ENCODE results near the gene FMN1. TPM values are rescaled to one million over a fixed set of nuclear protein-coding genes. Genes with fewer than 3 reads are reported as not detected.

The FMN1 gene
- total and polyA plus RNA-seq, 7 donors: 0.21 to 20.0 (median 2.5) TPM

- Histone ChIP-seq H3K27ac (no peak overlapping the region), H3K4me3 (no peak overlapping the region), H3K27me3 (ENCODE audit: insufficient read depth in 3 of 3, low read length in 2 of 3) (no peaks in the 10 kb centered on the region), H3K4me1 (no peaks in the 10 kb centered on the region), H3K36me3 (ENCODE audit: insufficient read depth in 1 of 2, low read depth in 1 of 2) (no peaks in the 10 kb centered on the region), H3K9me3 (no peaks in the 10 kb centered on the region)
- DNase-seq (no peak), ATAC-seq (no peak)
- TF ChIP-seq CTCF (IDR thresholded peaks at IDR 0.05): no peak
- intact Hi-C loops (cut with DNase I): loop anchor here in 1 of 2 donors (10.0 kb wide), 1 partner anchor 83 kb away; no protein-coding TSS in a partner anchor
- 83 to 87% (median 86%) methylated on average over 1 of the region's 1 CpG for WGBS, 3 donors
Observed at GRCh38 chr15:32881528-32881927, 313.0 kb downstream of the FMN1 start.

GRCh38 chr15:32880642-32881041 lies 313.9 kb downstream of the FMN1 start:
- no peak for ATAC-seq
- no peaks in the 10 kb centered on the region for H3K36me3 ChIP-seq (ENCODE audit: insufficient read depth in 1 of 2, low read depth in 1 of 2)
- no peak for TF ChIP-seq CTCF (IDR thresholded peaks at IDR 0.05)
- H3K27me3 ChIP-seq (ENCODE audit: insufficient read depth in 3 of 3, low read length in 2 of 3): no peaks in the 10 kb centered on the region
- H3K4me3 ChIP-seq: no peak overlapping the region
- no peak for DNase-seq
- no peaks in the 10 kb centered on the region for H3K4me1 ChIP-seq
- H3K9me3 ChIP-seq: no peaks in the 10 kb centered on the region
- H3K27ac ChIP-seq: no peak overlapping the region
- intact Hi-C loops (cut with DNase I): loop anchor here in 1 of 2 donors (10.0 kb wide), 1 partner anchor 84 kb away; no protein-coding TSS in a partner anchor

GRCh38 chr15:32879980-32880379 lies 314.5 kb downstream of the FMN1 start:
- no peak overlapping the region for H3K27ac ChIP-seq
- 80 to 86% (median 82%) methylated on average over 6 of the region's 6 CpGs for WGBS, 3 donors

GRCh38 chr15:32878869-32879805 lies 315.4 kb downstream of the FMN1 start:
- H3K9me3 ChIP-seq: no peaks in the 10 kb centered on the region
- no peak overlapping the region for H3K4me3 ChIP-seq
- intact Hi-C loops (cut with DNase I): no loop called here
- ATAC-seq: no peak
- 42 to 50% (median 48%) methylated on average over 5 of the region's 5 CpGs for whole genome bisulfite sequencing, 3 donors
- no peaks in the 10 kb centered on the region for H3K4me1 ChIP-seq
- no peak overlapping the region for H3K27ac ChIP-seq
- H3K27me3 ChIP-seq (ENCODE audit: insufficient read depth in 3 of 3, low read length in 2 of 3): no peaks in the 10 kb centered on the region
- H3K36me3 ChIP-seq (ENCODE audit: insufficient read depth in 1 of 2, low read depth in 1 of 2): no peaks in the 10 kb centered on the region
- TF ChIP-seq CTCF (IDR thresholded peaks at IDR 0.05): no peak
- no peak for DNase-seq

More at GRCh38 chr15:32879980-32880379, 314.5 kb downstream of the FMN1 start:
- no peak for DNase-seq
- H3K9me3 ChIP-seq: no peaks in the 10 kb centered on the region
- no peak overlapping the region for H3K4me3 ChIP-seq
- ATAC-seq: no peak
- no peak for TF ChIP-seq CTCF (IDR thresholded peaks at IDR 0.05)
- H3K36me3 ChIP-seq (ENCODE audit: insufficient read depth in 1 of 2, low read depth in 1 of 2): no peaks in the 10 kb centered on the region
- H3K27me3 ChIP-seq (ENCODE audit: insufficient read depth in 3 of 3, low read length in 2 of 3): no peaks in the 10 kb centered on the region
- intact Hi-C loops (cut with DNase I): loop anchor here in 1 of 2 donors (10.0 kb wide), 1 partner anchor 85 kb away; no protein-coding TSS in a partner anchor
- H3K4me1 ChIP-seq: no peaks in the 10 kb centered on the region

All from psoas muscle (tissue), 8 donors.